Breast epithelium (tissue), 4 donors: ENCODE data around the gene KRTAP10-1. TPM values are rescaled to one million over a fixed set of nuclear protein-coding genes. Genes with fewer than 3 reads are reported as not detected.

ENCODE experiments used
- DNase-seq, 2 donors: peaks; one replicate each; pipeline ENCODE4 v3.0.0-alpha.2; 2019; ENCODE audit warnings: low spot score in 2 of 2
- H3K27ac ChIP-seq, 2 donors: fragments of 200-600 bp; sonication (generic) in 1 of 2; one replicate each; pipeline ENCODE4 v1.5.1; 2016 to 2019; ENCODE audit warnings: mild to moderate bottlenecking in 1 of 2
- H3K27me3 ChIP-seq, 2 donors: fragments of 200-600 bp; sonication (generic) in 1 of 2; one replicate each; pipeline versions ENCODE4 v1.5.1 to v1.6.0; 2017 to 2019; ENCODE audit warnings: control low read depth in 1 of 2, mild to moderate bottlenecking in 1 of 2
- H3K36me3 ChIP-seq: fragments of 200-600 bp; one replicate; pipeline ENCODE4 v1.5.1; 2019
- H3K4me1 ChIP-seq, 2 donors: fragments of 200-600 bp; sonication (generic); one replicate each; pipeline ENCODE4 v1.5.1; 2016 to 2019; ENCODE audit warnings: control low read depth in 1 of 2
- H3K4me3 ChIP-seq, 3 donors: fragments of 200-600 bp; sonication (generic); 1 replicate in 2 of 3; 2 replicates in 1 of 3; pipeline ENCODE4 v1.5.1; 2016 to 2019; ENCODE audit warnings: mild to moderate bottlenecking in 3 of 3, moderate library complexity in 2 of 3
- H3K9me3 ChIP-seq, 2 donors: fragments of 200-600 bp; sonication (generic) in 1 of 2; one replicate each; pipeline ENCODE4 v1.5.1; 2016 to 2019; ENCODE audit warnings: control low read depth in 1 of 2
- CTCF ChIP-seq, 3 donors: fragments of 450-650 bp; IDR thresholded peaks; one replicate each; pipeline ENCODE4 v1.5.1; 2016 to 2017; ENCODE audit warnings: antibody characterized with exemption in 3 of 3, mild to moderate bottlenecking in 3 of 3, moderate library complexity in 3 of 3
- POLR2A ChIP-seq: fragments of 450-650 bp; IDR thresholded peaks from one replicate; pipeline ENCODE4 v1.6.1; 2016; ENCODE audit warnings: antibody characterized with exemption, mild to moderate bottlenecking, moderate library complexity
- POLR2AphosphoS5 ChIP-seq, 3 donors: sonication (generic); formaldehyde crosslinking; IDR thresholded peaks; one replicate each; pipeline ENCODE4 v1.6.1; 2017; ENCODE audit warnings: antibody characterized with exemption in 3 of 3
- intact Hi-C: fragments of 100-400 bp; cut with DNase I; formaldehyde crosslinking; loops from one replicate; pipeline ENCODE4 v1.15.1; 2023; ENCODE audit warnings: low total_unique reads
- total RNA-seq, 3 donors: library from RNA; depleted of rRNA; stranded (reverse); fragments of >200 nt; gene quantifications; one replicate each; pipeline ENCODE4 v1.1.0, GENCODE V29; 2016

KRTAP10-1 gene
- total RNA-seq, 3 donors from 2014 or later: not detected

- Histone ChIP-seq H3K36me3 (no peaks in the 10 kb centered on the region), H3K27me3 (peaks cover 0 to 17% of the 10 kb centered on the region in 2 donors), H3K27ac (no peak overlapping the region), H3K4me3 (no peak overlapping the region), H3K9me3 (no peaks in the 10 kb centered on the region), H3K4me1 (no peaks in the 10 kb centered on the region)
- intact Hi-C loops: no loop called here
- TF ChIP-seq POLR2A: no peak
- no peak for TF ChIP-seq POLR2AphosphoS5 (IDR thresholded peaks at IDR 0.05)
- TF ChIP-seq CTCF (IDR thresholded peaks at IDR 0.05): no peak
- DNase-seq: peak in 1 of 2 donors; percentile 43
Observed at GRCh38 chr21:44530903-44531605, 8.9 kb downstream of the KRTAP10-1 start.

- peak in 1 of 2 donors; percentile 31 for DNase-seq
- peaks cover 0 to 17% of the 10 kb centered on the region in 2 donors for H3K27me3 ChIP-seq
- intact Hi-C loops: no loop called here
- H3K36me3 ChIP-seq: no peaks in the 10 kb centered on the region
- TF ChIP-seq POLR2AphosphoS5 (IDR thresholded peaks at IDR 0.05) (no peak), CTCF (IDR thresholded peaks at IDR 0.05) (no peak), POLR2A (no peak)
- H3K4me1 ChIP-seq: no peaks in the 10 kb centered on the region
- no peak overlapping the region for H3K27ac ChIP-seq
- no peaks in the 10 kb centered on the region for H3K9me3 ChIP-seq
- no peak overlapping the region for H3K4me3 ChIP-seq
Observed at GRCh38 chr21:44530221-44530902, 9.6 kb downstream of the KRTAP10-1 start.

GRCh38 chr21:44529503-44530125 lies 10.4 kb downstream of the KRTAP10-1 start:
- Histone ChIP-seq H3K27ac (no peak overlapping the region), H3K36me3 (no peaks in the 10 kb centered on the region), H3K27me3 (peaks cover 0 to 17% of the 10 kb centered on the region in 2 donors), H3K4me3 (no peak overlapping the region), H3K4me1 (no peaks in the 10 kb centered on the region), H3K9me3 (no peaks in the 10 kb centered on the region)
- intact Hi-C loops: loop anchor here (10.0 kb wide), 1 partner anchor 145 kb away; no protein-coding TSS in a partner anchor
- DNase-seq: peak in 1 of 2 donors; percentile 30
- TF ChIP-seq POLR2A (no peak), POLR2AphosphoS5 (IDR thresholded peaks at IDR 0.05) (no peak), CTCF (IDR thresholded peaks at IDR 0.05) (no peak)

DNA sequence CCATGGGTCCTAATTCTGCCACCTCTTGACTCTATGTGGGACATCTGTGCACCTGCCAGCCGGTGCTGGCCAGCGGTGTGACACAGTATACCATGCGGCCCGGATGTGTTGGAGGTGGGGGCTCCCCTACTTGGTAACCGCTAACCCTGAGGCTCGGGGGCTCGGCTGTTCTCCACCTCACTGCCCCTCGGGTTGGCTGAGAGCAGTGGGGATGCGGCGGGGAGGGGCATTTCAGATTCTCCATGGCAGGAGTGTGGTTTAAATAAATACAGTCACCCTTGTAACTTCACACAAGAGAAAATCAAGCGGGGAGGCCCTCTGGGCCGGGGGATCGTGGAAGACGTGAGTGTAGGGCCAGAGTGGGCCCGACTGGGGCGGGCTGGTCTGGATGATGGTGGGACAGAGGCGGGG lies 11.0 kb downstream of the KRTAP10-1 start:
- Histone ChIP-seq H3K27ac (no peak overlapping the region), H3K27me3 (peaks cover 0 to 17% of the 10 kb centered on the region in 2 donors), H3K36me3 (no peaks in the 10 kb centered on the region), H3K4me1 (no peaks in the 10 kb centered on the region), H3K4me3 (no peak overlapping the region), H3K9me3 (no peaks in the 10 kb centered on the region)
- TF ChIP-seq POLR2AphosphoS5 (IDR thresholded peaks at IDR 0.05): no peak
- TF ChIP-seq CTCF (IDR thresholded peaks at IDR 0.05): no peak
- TF ChIP-seq POLR2A: no peak
- DNase-seq: peak in 1 of 2 donors; percentile 35
- intact Hi-C loops: loop anchor here (10.0 kb wide), 1 partner anchor 146 kb away; no protein-coding TSS in a partner anchor

- no peak overlapping the region for H3K27ac ChIP-seq
- no peaks in the 10 kb centered on the region for H3K4me1 ChIP-seq
- no peak for DNase-seq
- H3K27me3 ChIP-seq: peaks cover 0 to 17% of the 10 kb centered on the region in 2 donors
- intact Hi-C loops: loop anchor here (10.0 kb wide), 1 partner anchor 146 kb away; no protein-coding TSS in a partner anchor
- no peaks in the 10 kb centered on the region for H3K36me3 ChIP-seq
- H3K9me3 ChIP-seq: no peaks in the 10 kb centered on the region
- no peak for TF ChIP-seq POLR2AphosphoS5 (IDR thresholded peaks at IDR 0.05)
- H3K4me3 ChIP-seq: no peak overlapping the region
Observed at GRCh38 chr21:44528634-44528995, 11.4 kb downstream of the KRTAP10-1 start.
